Left colon (tissue), 2 donors: ENCODE data around the gene UTP20. TPM values are rescaled to one million over a fixed set of nuclear protein-coding genes. Genes with fewer than 3 reads are reported as not detected.
"Not testable (repeated sequence)": the region's sequence is repeated elsewhere in the genome, so short reads cannot be mapped to it uniquely, and the experiment has no call there.

Source experiments
- ATAC-seq: fragments of 200-7000 bp; cut with Tn5 transposase; one replicate; pipeline ENCODE4 v1.9.1; 2020; ENCODE audit warnings: mild to moderate bottlenecking, moderate library complexity
- DNase-seq, 2 donors: peaks; one replicate each; pipeline ENCODE4 v3.0.0-alpha.2; 2020
- intact Hi-C, 2 donors: fragments of 100-400 bp; cut with DNase I in 1 of 2; cut with micrococcal nuclease in 1 of 2; formaldehyde crosslinking; loops; one replicate each; pipeline versions ENCODE4 v1.11.2 to v1.14.0; 2022; cut with DNase I, micrococcal nuclease
- total RNA-seq, 2 donors: library from RNA; stranded (reverse); fragmentation: NEBNext Ultra II Directional; extraction: Animal tissue kit (Norgen Biotek cat#: 25700); gene quantifications; one replicate each; pipeline ENCODE4 v1.2.1, GENCODE V29; 2021
- donor health status: DM: no; HTN: no; CAD: no.
- donor health status: DM: yes; HTN: yes; CAD: no.

The UTP20 gene
- total RNA-seq, 2 donors from 2014 or later, result 7.0 to 8.5 TPM

GRCh38 chr12:101322480-101322879 is 42.6 kb downstream of the UTP20 start:
- intact Hi-C loops, result loop anchor here in 1 of 2 donors (5.0 kb wide), 1 partner anchor 495 kb away; no protein-coding TSS in a partner anchor
- no peak for ATAC-seq

GRCh38 chr12:101323255-101323654 is 43.4 kb downstream of the UTP20 start:
- intact Hi-C loops, result loop anchor here in 1 of 2 donors (5.0 kb wide), 1 partner anchor 496 kb away; no protein-coding TSS in a partner anchor
- ATAC-seq, result no peak
- no peak for DNase-seq

More at GRCh38 chr12:101322480-101322879, 42.6 kb downstream of the UTP20 start:
- no peak for DNase-seq

GRCh38 chr12:101325590-101325989 is 45.7 kb downstream of the UTP20 start:
- no peak for DNase-seq
- no peak for ATAC-seq
- intact Hi-C loops, result no loop called here

- DNase-seq (no peak), ATAC-seq (no peak)
- intact Hi-C loops, result no loop called here
Measured at GRCh38 chr12:101327051-101327450, 47.1 kb downstream of the UTP20 start.

- DNase-seq (no peak), ATAC-seq (no peak)
- intact Hi-C loops, result no loop called here
Measured at GRCh38 chr12:101327546-101327945, 47.6 kb downstream of the UTP20 start.

GRCh38 chr12:101328917-101329316 is 49.0 kb downstream of the UTP20 start:
- intact Hi-C loops, result no loop called here
- ATAC-seq, result no peak
- no peak for DNase-seq

- DNase-seq (no peak), ATAC-seq (no peak)
- intact Hi-C loops, result no loop called here
Measured at GRCh38 chr12:101330631-101331030, 50.7 kb downstream of the UTP20 start.

GRCh38 chr12:101336437-101336836 is 56.5 kb downstream of the UTP20 start:
- no peak for ATAC-seq
- intact Hi-C loops, result no loop called here
- no peak for DNase-seq

GRCh38 chr12:101338087-101338486 is 58.2 kb downstream of the UTP20 start:
- ATAC-seq, result no peak
- intact Hi-C loops, result no loop called here
- no peak for DNase-seq

- intact Hi-C loops, result no loop called here
- no peak for ATAC-seq
Measured at GRCh38 chr12:101343893-101344292, 64.0 kb downstream of the UTP20 start.

GRCh38 chr12:101351682-101352081 is 71.8 kb downstream of the UTP20 start:
- DNase-seq (no peak), ATAC-seq (no peak)

More at GRCh38 chr12:101343893-101344292, 64.0 kb downstream of the UTP20 start:
- DNase-seq, result no peak

GRCh38 chr12:101356794-101357193 is 76.9 kb downstream of the UTP20 start:
- DNase-seq, result no peak
- intact Hi-C loops, result no loop called here
- no peak for ATAC-seq

More at GRCh38 chr12:101351682-101352081, 71.8 kb downstream of the UTP20 start:
- intact Hi-C loops, result no loop called here

- intact Hi-C loops, result no loop called here
- DNase-seq, result no peak
- ATAC-seq, result no peak
Measured at GRCh38 chr12:101361455-101361854, 81.5 kb downstream of the UTP20 start.

- ATAC-seq, result no peak
- intact Hi-C loops, result no loop called here
- no peak for DNase-seq
Measured at GRCh38 chr12:101368016-101368415, 88.1 kb downstream of the UTP20 start.

- intact Hi-C loops, result no loop called here
- DNase-seq (no peak), ATAC-seq (no peak)
Measured at GRCh38 chr12:101372431-101372830, 92.5 kb downstream of the UTP20 start.

GRCh38 chr12:101375573-101375972 is 95.7 kb downstream of the UTP20 start:
- DNase-seq, result no peak

GRCh38 chr12:101379149-101379548 is 99.2 kb downstream of the UTP20 start:
- ATAC-seq (no peak), DNase-seq (no peak)
- intact Hi-C loops, result no loop called here

More at GRCh38 chr12:101375573-101375972, 95.7 kb downstream of the UTP20 start:
- intact Hi-C loops, result no loop called here
- no peak for ATAC-seq

GRCh38 chr12:101391181-101391580 is 111.3 kb downstream of the UTP20 start:
- intact Hi-C loops, ATAC-seq, DNase-seq: not testable (repeated sequence)

- intact Hi-C loops, result no loop called here
- no peak for DNase-seq
- peak; percentile 13 for ATAC-seq
Measured at GRCh38 chr12:101407049-101407435, 127.1 kb downstream of the UTP20 start.

GRCh38 chr12:101407436-101408345 is 127.8 kb downstream of the UTP20 start, which contains the start of gene ARL1:
TSS of gene ARL1 (minus strand) at chr12:101407772. CDS start at chr12:101407645, 127 bp downstream.
- intact Hi-C loops, result no loop called here
- ATAC-seq, result peak; percentile 92

More at GRCh38 chr12:101407436-101408345, 127.8 kb downstream of the UTP20 start, which contains the start of gene ARL1:
- peak; percentile 83 to 91 for DNase-seq
